GM18870 (cell line): ENCODE data around the gene PAIP1.
"Not testable (repeated sequence)": the region's sequence is repeated elsewhere in the genome, so short reads cannot be mapped to it uniquely, and the experiment has no call there.

Source experiments
- ATAC-seq: cut with Tn5 transposase; IDR thresholded peaks from one replicate; pipeline ENCODE4 v1.9.1; 2021; ENCODE audit warnings: moderate library complexity; ENCODE audit not compliant: unreplicated experiment

PAIP1 gene

DNA sequence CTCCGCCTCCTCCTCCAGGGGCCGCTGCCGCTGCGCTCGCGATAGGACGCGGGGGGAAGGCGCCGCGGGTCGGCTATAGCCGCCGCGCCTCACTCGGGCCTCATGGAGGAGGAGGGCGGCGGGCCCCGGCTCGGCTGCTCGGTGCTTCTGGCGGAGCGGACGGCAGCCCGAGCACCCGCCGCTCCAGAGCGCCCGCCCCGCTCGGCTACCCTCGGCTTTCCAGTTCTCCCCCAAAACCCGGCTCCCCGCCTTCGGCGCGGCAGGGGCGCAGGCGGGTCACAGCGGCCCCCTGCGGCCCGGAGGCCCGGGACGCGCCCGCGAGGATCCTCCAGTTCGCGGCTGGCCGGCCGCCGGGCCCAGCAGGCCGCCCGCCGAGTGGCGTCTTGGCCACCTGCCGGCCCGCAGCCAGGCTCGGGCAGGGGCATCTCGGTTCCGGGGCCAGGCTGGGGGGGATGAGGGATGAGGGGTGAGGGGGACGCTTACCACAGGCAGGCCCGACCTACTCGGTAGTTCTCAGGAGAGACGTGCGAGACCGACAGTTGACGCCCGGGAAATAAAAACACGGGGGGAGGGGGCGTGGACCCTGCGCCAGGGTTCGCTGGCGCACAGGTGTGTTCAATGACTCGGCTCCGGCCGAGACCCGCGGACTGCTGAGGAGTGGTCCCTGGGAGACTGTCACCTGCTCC, at the start of gene PAIP1:
TSS of gene PAIP1 (minus strand) at position 221 of the 686 bp plus-strand sequence. CDS start 231 bp downstream, outside the sequence.
- ATAC-seq, result peak; percentile 79

- no peak for ATAC-seq
Measured at GRCh38 chr5:43606351-43606750, 49.5 kb upstream of the PAIP1 start.

DNA sequence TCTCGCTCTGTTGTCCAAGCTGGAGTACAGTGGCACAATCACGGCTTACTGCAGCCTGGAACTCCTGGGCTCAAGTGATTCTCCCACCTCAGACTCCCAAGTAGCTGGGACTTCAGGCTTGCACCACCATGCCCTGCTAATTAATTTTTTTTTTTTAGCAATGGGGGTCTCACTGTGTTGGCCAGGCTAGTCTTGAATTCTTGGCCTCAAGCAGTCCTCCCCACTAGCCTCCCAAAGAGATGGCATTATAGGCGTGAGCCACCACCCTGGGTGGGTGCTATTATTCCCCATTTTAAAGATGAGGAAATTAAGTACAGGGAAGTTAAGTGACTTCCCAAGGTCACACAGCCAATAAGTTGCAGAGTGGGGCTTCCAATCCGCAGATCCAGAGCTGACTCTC, 47.8 kb upstream of the PAIP1 start:
- ATAC-seq, result no peak

DNA sequence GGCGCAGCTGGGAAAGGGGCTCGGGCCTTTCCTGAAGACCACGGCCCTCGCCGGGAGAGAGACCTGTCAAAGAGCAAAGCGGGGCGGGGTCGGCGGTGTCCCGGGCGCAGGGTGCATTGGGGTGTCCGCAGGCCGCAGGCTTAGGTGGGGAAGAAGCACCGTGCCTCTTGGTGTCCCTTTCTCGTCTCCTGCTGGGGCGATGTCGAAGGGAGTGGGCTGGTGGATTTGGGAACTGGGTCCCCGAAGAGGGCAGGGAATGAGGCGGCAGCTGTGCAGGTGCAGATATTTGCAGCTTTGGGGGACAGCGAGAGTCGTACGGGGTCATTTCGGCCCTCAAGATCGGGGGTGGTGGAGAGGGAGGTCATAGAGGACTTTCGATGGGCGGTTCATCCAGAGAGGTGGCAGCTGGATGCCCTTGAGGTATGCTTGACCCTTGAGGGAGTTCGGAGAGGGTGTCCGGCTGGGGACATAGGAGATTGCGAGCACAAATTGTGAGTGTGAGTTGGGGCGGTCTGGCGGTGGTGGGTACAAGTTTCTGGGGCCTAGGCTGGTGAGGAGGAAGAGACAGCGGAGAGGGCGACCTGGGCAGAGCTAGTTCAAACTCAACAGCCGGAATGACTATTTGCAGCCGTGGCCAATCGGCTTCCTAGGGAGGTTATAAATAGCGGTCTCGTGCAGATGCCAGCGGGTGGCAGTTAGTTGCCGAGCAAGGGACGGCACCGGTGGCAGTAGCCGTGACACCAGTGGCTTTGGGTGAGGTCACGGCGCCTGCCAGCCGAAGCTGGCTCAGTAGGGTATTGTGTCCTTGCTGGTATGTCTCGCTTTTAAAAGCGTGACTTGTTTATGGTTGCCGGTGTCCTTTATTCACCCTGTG, 46.7 kb upstream of the PAIP1 start:
- peak; percentile 64 for ATAC-seq

- ATAC-seq, result peak; percentile 47
Measured at GRCh38 chr5:43602461-43603343, 45.8 kb upstream of the PAIP1 start, which contains the start of gene NNT. Gene NNT, plus strand, starts transcription at chr5:43603180. Its CDS starts 6,016 bp downstream, at chr5:43609196.

- no peak for ATAC-seq
Measured at GRCh38 chr5:43601454-43602260, 44.8 kb upstream of the PAIP1 start.

DNA sequence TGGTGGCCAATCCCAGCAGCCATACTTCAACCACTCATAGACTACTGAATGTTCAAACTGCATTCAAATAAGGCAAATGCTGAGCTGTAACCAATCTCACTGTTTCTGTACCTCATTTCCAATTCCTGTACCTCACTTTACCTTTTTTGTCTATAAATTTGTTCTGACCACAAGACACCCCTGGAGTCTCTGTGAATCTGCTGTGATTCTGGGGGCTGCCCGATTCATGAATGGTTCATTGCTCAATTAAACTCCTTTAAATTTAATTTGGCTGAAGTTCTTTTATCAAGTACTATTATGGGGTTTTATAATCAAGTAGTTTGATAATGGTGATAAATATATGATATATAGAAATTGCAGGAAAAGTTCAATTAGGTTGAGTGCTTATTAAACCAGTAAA, 42.0 kb upstream of the PAIP1 start:
- ATAC-seq, result not testable (repeated sequence)

DNA sequence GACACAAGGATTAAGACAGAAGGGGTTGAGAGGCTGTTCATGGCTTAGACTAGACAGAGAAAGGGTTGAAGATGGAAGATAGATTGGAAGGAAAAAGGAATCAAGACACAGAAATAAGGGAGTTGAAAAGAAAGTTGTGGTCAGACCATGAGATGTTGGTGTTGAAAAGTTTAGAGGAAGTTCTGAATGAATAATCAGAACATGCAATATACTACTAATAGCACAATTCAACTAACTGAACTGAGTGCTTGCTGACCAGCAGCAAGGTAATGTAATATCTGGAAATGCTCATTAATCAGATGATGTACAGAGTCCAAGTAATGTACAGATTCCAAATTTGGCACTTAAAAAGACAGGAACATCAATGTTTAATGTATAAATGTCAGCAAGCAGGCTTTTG, 35.5 kb upstream of the PAIP1 start:
- peak; percentile 41 for ATAC-seq

GRCh38 chr5:43590700-43591099, 33.8 kb upstream of the PAIP1 start:
- no peak for ATAC-seq

DNA sequence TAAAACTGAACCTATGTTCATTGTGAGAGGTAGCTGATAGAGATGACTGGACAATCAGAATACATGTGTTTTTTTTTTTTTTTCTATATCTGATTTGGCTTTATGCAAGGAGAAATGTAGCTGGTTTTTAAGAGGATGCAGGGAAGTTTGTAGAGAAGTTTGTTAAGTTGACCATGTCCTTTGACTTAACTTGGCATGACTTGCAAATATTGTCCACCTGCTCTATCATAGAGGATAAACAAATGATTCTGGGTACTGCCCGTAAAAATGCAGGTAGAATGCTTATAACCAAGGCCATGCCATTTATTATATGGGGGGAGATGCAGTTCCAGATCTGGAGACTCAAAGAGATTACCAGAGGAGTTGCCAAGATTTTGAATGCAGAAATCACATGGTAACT, 32.4 kb upstream of the PAIP1 start:
- ATAC-seq, result no peak

- ATAC-seq, result no peak
Measured at GRCh38 chr5:43588842-43589241, 32.0 kb upstream of the PAIP1 start.

GRCh38 chr5:43584166-43584699, 27.4 kb upstream of the PAIP1 start:
- ATAC-seq, result no peak

- ATAC-seq, result no peak
Measured at GRCh38 chr5:43583724-43584123, 26.8 kb upstream of the PAIP1 start.

DNA sequence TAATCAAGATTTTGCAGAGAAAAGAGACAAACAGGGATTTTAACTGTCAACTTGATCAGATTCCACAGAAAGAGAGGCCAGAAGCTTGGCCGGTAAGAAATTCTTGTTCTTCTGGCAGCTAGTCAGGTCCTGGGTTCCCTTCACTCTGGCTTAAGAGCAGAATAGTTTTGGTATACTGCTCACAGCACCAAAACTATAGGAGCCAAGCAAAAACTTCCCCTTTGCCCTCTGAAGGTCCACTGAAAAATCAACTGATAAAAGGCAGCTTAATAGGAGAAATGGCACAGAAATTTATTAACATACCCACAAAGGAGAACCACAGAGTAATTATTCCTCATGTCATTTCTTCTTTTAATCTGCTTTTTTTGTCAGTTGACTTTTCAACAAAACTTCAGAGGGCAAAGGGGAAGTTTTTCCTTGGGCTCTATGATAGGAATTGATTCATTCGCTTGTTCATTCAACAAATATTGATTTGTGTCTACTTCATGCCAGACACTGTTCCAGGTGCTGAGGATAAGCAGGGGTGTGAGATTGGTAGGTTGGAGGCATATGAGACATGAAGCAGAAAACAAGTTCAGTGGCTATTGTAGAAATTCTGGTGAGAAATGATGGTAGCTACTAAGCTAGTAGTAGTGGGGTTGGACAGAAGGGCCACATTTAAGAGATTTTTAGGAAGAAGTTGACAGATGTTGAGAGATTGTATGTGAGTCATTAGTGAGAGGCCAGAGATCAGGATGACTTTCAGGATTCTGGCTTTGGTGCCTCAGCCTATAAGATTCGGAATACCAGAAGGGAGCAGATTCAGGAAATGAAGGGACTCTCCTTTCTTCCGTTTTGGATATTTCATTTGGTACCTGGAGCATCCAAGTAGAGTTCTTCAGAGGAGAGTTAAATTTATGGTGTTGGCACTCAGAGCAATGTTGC, 25.5 kb upstream of the PAIP1 start:
- ATAC-seq, result no peak

GRCh38 chr5:43581398-43581797, 24.5 kb upstream of the PAIP1 start:
- no peak for ATAC-seq

- ATAC-seq, result not testable (repeated sequence)
Measured at GRCh38 chr5:43580402-43581210, 23.7 kb upstream of the PAIP1 start.

DNA sequence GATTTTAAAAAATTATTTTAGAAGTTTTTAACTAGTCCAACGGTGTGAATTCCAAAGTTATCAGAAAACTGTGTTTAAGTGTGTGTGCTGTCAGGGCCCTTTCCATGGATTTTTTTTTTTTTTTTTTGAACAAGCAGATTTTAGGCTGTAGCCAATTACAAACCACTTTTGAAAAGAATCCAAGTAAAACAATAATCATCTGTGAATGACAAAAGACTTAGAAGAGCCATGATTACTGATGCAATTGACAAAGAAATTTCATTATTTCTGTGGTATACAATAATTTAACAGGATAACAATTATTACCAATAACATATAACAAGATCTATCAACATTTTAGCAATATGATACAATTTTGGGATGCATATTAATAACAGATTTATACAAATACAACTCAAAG, 16.2 kb upstream of the PAIP1 start:
- ATAC-seq, result no peak

- ATAC-seq, result no peak
Measured at GRCh38 chr5:43572357-43572756, 15.5 kb upstream of the PAIP1 start.
